Measurements from ENCODE around the gene CTDP1. TPM values are rescaled to one million over a fixed set of nuclear protein-coding genes. Genes with fewer than 3 reads are reported as not detected.

Gene CTDP1
- total RNA-seq, 2 experiments from 2014 or later = 36.7 to 45.5 TPM

- H3K4me3 Mint-ChIP-seq = no peak overlapping the region
- H3K27me3 Mint-ChIP-seq = peaks cover 17% of the 10 kb centered on the region
- ChIA-PET CTCF (interaction anchor here (1.1 kb wide), 1 partner anchor 23 kb away, joined by 3 read pairs; no protein-coding TSS in a partner anchor), POLR2A (no interaction called here)
- DNase-seq (no peak), ATAC-seq (no peak)
- H3K27ac Mint-ChIP-seq = no peak overlapping the region
- H3K36me3 Mint-ChIP-seq (ENCODE audit: low read depth) = no peaks in the 10 kb centered on the region
- peaks cover 17% of the 10 kb centered on the region for H3K4me1 Mint-ChIP-seq
- intact Hi-C loops (cut with DNase I, micrococcal nuclease) = loop anchor here in 1 of 2 experiments (5.0 kb wide), 1 partner anchor 175 kb away; no protein-coding TSS in a partner anchor
- no peaks in the 10 kb centered on the region for H3K9me3 Mint-ChIP-seq (ENCODE audit: low read depth)
Observed at GRCh38 chr18:79802298-79802697, 122.7 kb downstream of the CTDP1 start.

- Mint-ChIP-seq H3K4me3 (no peak overlapping the region), H3K27me3 (peaks cover 14% of the 10 kb centered on the region), H3K36me3 (ENCODE audit: low read depth) (no peaks in the 10 kb centered on the region), H3K4me1 (peaks cover 15% of the 10 kb centered on the region), H3K27ac (no peak overlapping the region), H3K9me3 (ENCODE audit: low read depth) (no peaks in the 10 kb centered on the region)
- intact Hi-C loops (cut with DNase I, micrococcal nuclease) = loop anchor here in 1 of 2 experiments (5.0 kb wide), 1 partner anchor 174 kb away; no protein-coding TSS in a partner anchor
- DNase-seq (no peak), ATAC-seq (no peak)
- CTCF ChIA-PET = no interaction called here
- POLR2A ChIA-PET = no interaction called here
Observed at GRCh38 chr18:79803611-79804051, 124.0 kb downstream of the CTDP1 start.

Other genes with a start within 250 kb of the CTDP1 start
- gene KCNG2, start 118.1 kb downstream of the CTDP1 start, total RNA-seq = not detected